HL-60 (cell line): ENCODE measurements around the gene ZMIZ1.

ENCODE experiments used
- DNase-seq, 2 experiments: peaks; one replicate each; pipeline ENCODE4 v3.0.0-alpha.2; 2010 to 2020; ENCODE audit warnings: low read depth in 1 of 2, low spot score in 1 of 2
- H3K27ac ChIP-seq: fragments of 250-450 bp; sonication (Bioruptor Pico); replicated peaks from 2 replicates; pipeline ENCODE4 v1.5.1; 2020; ENCODE audit warnings: mild to moderate bottlenecking, moderate library complexity
- H3K27me3 ChIP-seq: fragments of 250-450 bp; sonication (Bioruptor Pico); 2 replicates; pipeline ENCODE4 v1.5.1; 2021; ENCODE audit warnings: mild to moderate bottlenecking, moderate library complexity; ENCODE audit not compliant: insufficient read depth, poor library complexity, severe bottlenecking
- H3K4me3 ChIP-seq: replicated peaks from 2 replicates; pipeline ENCODE4 v1.5.1; 2011; ENCODE audit warnings: mild to moderate bottlenecking, control low read depth, low read length; ENCODE audit not compliant: insufficient read depth
- CTCF ChIP-seq: IDR thresholded peaks from one replicate; pipeline ENCODE4 v1.5.1; 2011; ENCODE audit warnings: low read length, control low read depth, inconsistent platforms; ENCODE audit not compliant: insufficient read depth
- GABPA ChIP-seq: IDR thresholded peaks from 2 replicates; pipeline ENCODE4 v1.6.1; 2012; ENCODE audit warnings: low read depth
- POLR2AphosphoS5 ChIP-seq: IDR thresholded peaks from 2 replicates; pipeline ENCODE4 v1.6.1; 2012; ENCODE audit warnings: low read depth
- REST ChIP-seq: IDR thresholded peaks from 2 replicates; pipeline ENCODE4 v1.6.1; 2012; ENCODE audit warnings: low read depth; ENCODE audit not compliant: insufficient replicate concordance
- SPI1 ChIP-seq: IDR thresholded peaks from 2 replicates; pipeline ENCODE4 v1.6.1; 2012; ENCODE audit warnings: low read depth, mild to moderate bottlenecking, borderline replicate concordance

ZMIZ1 gene

GRCh38 chr10:79020605-79021004 is 48.2 kb upstream of the ZMIZ1 start:
- TF ChIP-seq CTCF (no peak), REST (no peak), POLR2AphosphoS5 (no peak), GABPA (no peak), SPI1 (no peak)
- DNase-seq, result no peak
- Histone ChIP-seq H3K27ac (no peak overlapping the region), H3K4me3 (no peak overlapping the region), H3K27me3 (peaks cover under 1% of the 10 kb centered on the region)

- TF ChIP-seq REST, result no peak
- no peaks in the 10 kb centered on the region for H3K27me3 ChIP-seq
Observed at GRCh38 chr10:79021331-79021907, 47.3 kb upstream of the ZMIZ1 start.

GRCh38 chr10:79021948-79022499 is 46.7 kb upstream of the ZMIZ1 start:
- no peak for TF ChIP-seq SPI1
- no peak for TF ChIP-seq GABPA
- no peak for TF ChIP-seq CTCF
- no peak for TF ChIP-seq REST
- TF ChIP-seq POLR2AphosphoS5, result no peak

More at GRCh38 chr10:79021331-79021907, 47.3 kb upstream of the ZMIZ1 start:
- DNase-seq, result no peak
- no peak overlapping the region for H3K27ac ChIP-seq
- no peak overlapping the region for H3K4me3 ChIP-seq

More at GRCh38 chr10:79021948-79022499, 46.7 kb upstream of the ZMIZ1 start:
- Histone ChIP-seq H3K4me3 (no peak overlapping the region), H3K27me3 (no peaks in the 10 kb centered on the region), H3K27ac (no peak overlapping the region)
- no peak for DNase-seq
